ENCODE measurements around the gene CFAP119.

CFAP119 gene

GRCh38 chr16:30738984-30739951, 22.6 kb downstream of the CFAP119 start:
- no peak for DNase-seq

- no peak for DNase-seq
Observed at GRCh38 chr16:30737794-30738648, 23.8 kb downstream of the CFAP119 start.

- no peak for DNase-seq
Observed at GRCh38 chr16:30736995-30737793, 24.7 kb downstream of the CFAP119 start.

GRCh38 chr16:30731411-30731810, 30.5 kb downstream of the CFAP119 start:
- DNase-seq, result no peak

GRCh38 chr16:30728899-30729672, 32.8 kb downstream of the CFAP119 start:
- DNase-seq, result no peak

GRCh38 chr16:30728321-30728720, 33.5 kb downstream of the CFAP119 start:
- no peak for DNase-seq

- DNase-seq, result no peak
Observed at GRCh38 chr16:30725418-30725792, 36.5 kb downstream of the CFAP119 start.

GRCh38 chr16:30724641-30725417, 37.0 kb downstream of the CFAP119 start:
- DNase-seq, result no peak

- no peak for DNase-seq
Observed at GRCh38 chr16:30723725-30724355, 38.0 kb downstream of the CFAP119 start.

- DNase-seq, result no peak
Observed at GRCh38 chr16:30722916-30723315, 38.9 kb downstream of the CFAP119 start.

- DNase-seq, result peak; percentile 8
Observed at GRCh38 chr16:30722443-30722842, 39.4 kb downstream of the CFAP119 start.

GRCh38 chr16:30721606-30722005, 40.3 kb downstream of the CFAP119 start:
- no peak for DNase-seq

- DNase-seq, result no peak
Observed at GRCh38 chr16:30721167-30721566, 40.7 kb downstream of the CFAP119 start.

- DNase-seq, result no peak
Observed at GRCh38 chr16:30720694-30721093, 41.2 kb downstream of the CFAP119 start.

GRCh38 chr16:30720086-30720485, 41.8 kb downstream of the CFAP119 start:
- no peak for DNase-seq

GRCh38 chr16:30715750-30716445, 46.0 kb downstream of the CFAP119 start:
- peak; percentile 62 for DNase-seq

GRCh38 chr16:30711712-30712111, 50.1 kb downstream of the CFAP119 start:
- no peak for DNase-seq

- DNase-seq, result no peak
Observed at GRCh38 chr16:30710971-30711370, 50.9 kb downstream of the CFAP119 start.
